ENCODE measurements around the gene PSD2. TPM values are rescaled to one million over a fixed set of nuclear protein-coding genes. Genes with fewer than 3 reads are reported as not detected.

PSD2 gene
- total RNA-seq, 1 donor from 2014 or later, result 0.62 TPM

- TF ChIP-seq CTCF (IDR thresholded peaks at IDR 0.05), result no peak
- Mint-ChIP-seq H3K4me1 (ENCODE audit: unreplicated experiment) (peaks cover 2% of the 10 kb centered on the region), H3K36me3 (ENCODE audit: unreplicated experiment) (no peaks in the 10 kb centered on the region), H3K27me3 (ENCODE audit: unreplicated experiment) (peaks cover 75% of the 10 kb centered on the region), H3K27ac (ENCODE audit: unreplicated experiment) (no peak overlapping the region), H3K9me3 (ENCODE audit: unreplicated experiment) (no peaks in the 10 kb centered on the region), H3K4me3 (ENCODE audit: unreplicated experiment) (no peak overlapping the region)
- DNase-seq (ENCODE audit: extremely low spot score, unreplicated experiment), result no peak
Observed at GRCh38 chr5:139799359-139799758, 3.8 kb downstream of the PSD2 start.

- Mint-ChIP-seq H3K4me3 (ENCODE audit: unreplicated experiment) (no peak overlapping the region), H3K4me1 (ENCODE audit: unreplicated experiment) (no peaks in the 10 kb centered on the region), H3K27ac (ENCODE audit: unreplicated experiment) (no peak overlapping the region), H3K27me3 (ENCODE audit: unreplicated experiment) (peaks cover 50% of the 10 kb centered on the region), H3K9me3 (ENCODE audit: unreplicated experiment) (no peaks in the 10 kb centered on the region), H3K36me3 (ENCODE audit: unreplicated experiment) (no peaks in the 10 kb centered on the region)
- TF ChIP-seq CTCF (IDR thresholded peaks at IDR 0.05), result no peak
- DNase-seq (ENCODE audit: extremely low spot score, unreplicated experiment), result no peak
Observed at GRCh38 chr5:139803978-139804377, 8.4 kb downstream of the PSD2 start.

- Mint-ChIP-seq H3K9me3 (ENCODE audit: unreplicated experiment) (no peaks in the 10 kb centered on the region), H3K27ac (ENCODE audit: unreplicated experiment) (no peak overlapping the region), H3K27me3 (ENCODE audit: unreplicated experiment) (peaks cover 41% of the 10 kb centered on the region), H3K4me3 (ENCODE audit: unreplicated experiment) (no peak overlapping the region), H3K36me3 (ENCODE audit: unreplicated experiment) (no peaks in the 10 kb centered on the region), H3K4me1 (ENCODE audit: unreplicated experiment) (no peaks in the 10 kb centered on the region)
- no peak for DNase-seq (ENCODE audit: extremely low spot score, unreplicated experiment)
- no peak for TF ChIP-seq CTCF (IDR thresholded peaks at IDR 0.05)
Observed at GRCh38 chr5:139804800-139805397, 9.3 kb downstream of the PSD2 start.

GRCh38 chr5:139805545-139805944, 9.9 kb downstream of the PSD2 start:
- Mint-ChIP-seq H3K4me1 (ENCODE audit: unreplicated experiment) (no peaks in the 10 kb centered on the region), H3K36me3 (ENCODE audit: unreplicated experiment) (no peaks in the 10 kb centered on the region), H3K9me3 (ENCODE audit: unreplicated experiment) (no peaks in the 10 kb centered on the region), H3K4me3 (ENCODE audit: unreplicated experiment) (no peak overlapping the region), H3K27me3 (ENCODE audit: unreplicated experiment) (peaks cover 35% of the 10 kb centered on the region), H3K27ac (ENCODE audit: unreplicated experiment) (no peak overlapping the region)
- no peak for DNase-seq (ENCODE audit: extremely low spot score, unreplicated experiment)
- no peak for TF ChIP-seq CTCF (IDR thresholded peaks at IDR 0.05)

- no peak for DNase-seq (ENCODE audit: extremely low spot score, unreplicated experiment)
- Mint-ChIP-seq H3K36me3 (ENCODE audit: unreplicated experiment) (no peaks in the 10 kb centered on the region), H3K4me3 (ENCODE audit: unreplicated experiment) (no peak overlapping the region), H3K9me3 (ENCODE audit: unreplicated experiment) (no peaks in the 10 kb centered on the region), H3K4me1 (ENCODE audit: unreplicated experiment) (no peaks in the 10 kb centered on the region), H3K27me3 (ENCODE audit: unreplicated experiment) (peaks cover 29% of the 10 kb centered on the region), H3K27ac (ENCODE audit: unreplicated experiment) (no peak overlapping the region)
- no peak for TF ChIP-seq CTCF (IDR thresholded peaks at IDR 0.05)
Observed at GRCh38 chr5:139806111-139806510, 10.5 kb downstream of the PSD2 start.
